SK-N-MC (cell line): ENCODE results near the gene MRPL40.

Experiments
- DNase-seq: peaks from one replicate; pipeline ENCODE4 v3.0.0-alpha.2; 2011; ENCODE audit warnings: low read depth, low spot score
- H3K27ac ChIP-seq: fragments of 200-600 bp; sonication (generic); 2 replicates; pipeline ENCODE4 v1.5.1; 2016; ENCODE audit warnings: mixed run types
- H3K36me3 ChIP-seq: fragments of 200-600 bp; sonication (generic); 2 replicates; pipeline ENCODE4 v1.6.1; 2017; ENCODE audit warnings: antibody characterized with exemption, low read length, mixed read lengths; ENCODE audit not compliant: insufficient read depth
- H3K4me3 ChIP-seq: fragments of 200-600 bp; sonication (generic); 2 replicates; pipeline ENCODE4 v1.5.1; 2016
- H3K9ac ChIP-seq: fragments of 200-600 bp; sonication (generic); 2 replicates; pipeline ENCODE4 v1.8.0; 2017; ENCODE audit warnings: mixed run types, mixed read lengths; ENCODE audit not compliant: insufficient read length
- H3K9me3 ChIP-seq: fragments of 200-600 bp; sonication (generic); 2 replicates; pipeline ENCODE4 v1.6.1; 2017; ENCODE audit warnings: low read depth, mild to moderate bottlenecking, antibody characterized with exemption, low read length, moderate library complexity, mixed read lengths
- EZH2 ChIP-seq: fragments of 200-600 bp; sonication (generic); IDR thresholded peaks from one replicate; pipeline ENCODE4 v1.6.1; 2017; ENCODE audit warnings: antibody characterized with exemption
- FOXP2 ChIP-seq: optimal IDR thresholded peaks from 2 replicates; pipeline ENCODE3; 2011; ENCODE audit warnings: mild to moderate bottlenecking, moderate library complexity; ENCODE audit not compliant: insufficient read depth; ENCODE audit errors: extremely low read length, control extremely low read depth
- POLR2AphosphoS5 ChIP-seq: IDR thresholded peaks from 2 replicates; pipeline ENCODE4 v1.6.1; 2012; ENCODE audit warnings: mild to moderate bottlenecking, low read depth, low read length, borderline replicate concordance

Gene MRPL40

DNA sequence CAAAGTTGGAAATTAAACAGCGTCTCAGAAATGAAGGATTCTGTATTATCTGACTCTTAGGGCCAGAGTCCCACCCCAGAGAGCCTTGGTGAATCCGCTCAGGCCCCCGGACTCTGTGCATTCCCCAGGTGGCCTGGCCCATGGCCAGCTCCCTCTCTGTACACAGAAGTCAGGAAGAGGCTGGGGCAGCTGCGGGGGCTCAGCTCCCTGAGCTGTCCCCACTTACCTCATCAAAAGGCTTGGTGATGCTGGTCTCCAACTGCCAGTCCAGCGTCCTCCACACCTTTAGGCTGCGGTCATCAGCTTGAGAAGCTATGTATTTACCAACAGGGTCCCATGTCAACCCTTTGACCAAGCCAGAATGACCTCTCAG is 35.8 kb upstream of the MRPL40 start:
- TF ChIP-seq FOXP2: no peak
- TF ChIP-seq EZH2: no peak
- TF ChIP-seq POLR2AphosphoS5: no peak
- no peak for DNase-seq
- H3K36me3 ChIP-seq: peaks cover 41% of the 10 kb centered on the region; the same call in 1 of the 2 replicates
- no peaks in the 10 kb centered on the region for H3K9me3 ChIP-seq
- H3K4me3 ChIP-seq: no peak overlapping the region
- H3K9ac ChIP-seq: no peak overlapping the region
- no peak overlapping the region for H3K27ac ChIP-seq

DNA sequence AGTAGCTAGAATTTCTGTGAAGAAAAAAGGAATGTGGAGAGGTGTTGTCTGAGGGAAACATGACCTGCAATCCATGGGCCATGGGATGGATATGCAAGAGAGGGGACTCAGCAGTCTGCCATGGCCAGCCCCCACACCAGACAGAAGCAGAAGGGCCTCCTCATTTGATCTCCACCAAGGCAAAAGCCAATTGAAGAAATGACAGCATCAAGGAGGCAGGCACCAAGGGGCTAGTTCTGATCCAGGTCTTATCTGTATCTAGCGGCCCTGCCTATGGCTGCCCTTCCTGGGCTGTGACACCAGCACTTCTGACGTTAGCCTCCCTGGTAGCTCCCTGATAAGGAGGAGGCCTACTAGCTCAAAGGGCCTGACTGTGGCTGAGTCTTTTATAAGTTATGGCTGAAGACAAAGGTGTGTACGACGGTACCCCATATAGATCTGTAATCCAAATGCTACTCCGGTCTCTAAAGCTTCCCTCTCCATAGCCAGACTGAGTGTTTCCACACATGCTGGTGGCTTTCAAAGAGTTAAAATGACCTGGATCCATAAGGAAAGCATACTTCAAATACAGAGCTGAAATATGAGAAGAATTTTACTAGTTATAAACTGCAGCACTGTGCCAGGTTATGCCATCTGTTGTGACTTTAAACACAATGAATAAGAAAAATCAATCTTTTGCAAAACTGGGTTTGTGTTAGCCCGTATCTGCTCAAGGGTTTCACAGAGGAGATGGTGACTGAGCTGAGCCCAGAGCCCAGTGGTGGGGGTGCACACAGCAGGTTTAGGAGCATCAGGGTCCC is 35.2 kb upstream of the MRPL40 start:
- no peaks in the 10 kb centered on the region for H3K9me3 ChIP-seq
- TF ChIP-seq EZH2: no peak
- TF ChIP-seq FOXP2: no peak
- TF ChIP-seq POLR2AphosphoS5: no peak
- H3K36me3 ChIP-seq: peaks cover 36% of the 10 kb centered on the region; the same call in 1 of the 2 replicates
- no peak for DNase-seq
- no peak overlapping the region for H3K27ac ChIP-seq
- H3K9ac ChIP-seq: no peak overlapping the region
- H3K4me3 ChIP-seq: no peak overlapping the region

- no peak for DNase-seq
- Histone ChIP-seq H3K9me3 (no peaks in the 10 kb centered on the region), H3K36me3 (peaks cover 30% of the 10 kb centered on the region; the same call in 1 of the 2 replicates), H3K9ac (no peak overlapping the region), H3K27ac (no peak overlapping the region), H3K4me3 (no peak overlapping the region)
- TF ChIP-seq FOXP2: no peak
- no peak for TF ChIP-seq POLR2AphosphoS5
- no peak for TF ChIP-seq EZH2
Observed at GRCh38 chr22:19397734-19398104, 34.6 kb upstream of the MRPL40 start.

GRCh38 chr22:19398206-19398605 is 34.1 kb upstream of the MRPL40 start:
- no peak for DNase-seq
- H3K27ac ChIP-seq: no peak overlapping the region
- no peak overlapping the region for H3K9ac ChIP-seq
- TF ChIP-seq FOXP2: no peak
- TF ChIP-seq EZH2: no peak
- TF ChIP-seq POLR2AphosphoS5: no peak
- H3K4me3 ChIP-seq: no peak overlapping the region
- peaks cover 28% of the 10 kb centered on the region; the same call in 1 of the 2 replicates for H3K36me3 ChIP-seq
- H3K9me3 ChIP-seq: no peaks in the 10 kb centered on the region

DNA sequence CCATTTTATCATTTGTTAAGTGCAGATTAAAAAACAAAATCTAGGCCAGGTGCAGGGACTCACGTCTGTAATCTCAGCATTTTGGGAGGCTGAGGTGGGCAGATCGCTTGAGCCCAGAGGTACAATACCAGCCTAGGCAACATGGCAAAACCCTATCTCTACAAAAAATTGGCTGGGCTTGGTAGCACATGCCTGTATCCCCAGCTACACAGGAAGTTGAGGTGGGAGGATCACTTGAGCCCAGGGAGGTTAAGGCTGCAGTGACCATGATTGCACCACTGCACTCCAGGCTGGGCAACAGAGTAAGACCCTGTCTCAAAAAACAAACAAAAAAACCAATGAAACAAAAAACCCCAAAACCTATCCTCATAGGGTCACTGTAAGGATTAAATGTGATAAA is 33.7 kb upstream of the MRPL40 start:
- Histone ChIP-seq H3K4me3 (no peak overlapping the region), H3K9ac (no peak overlapping the region)

DNA sequence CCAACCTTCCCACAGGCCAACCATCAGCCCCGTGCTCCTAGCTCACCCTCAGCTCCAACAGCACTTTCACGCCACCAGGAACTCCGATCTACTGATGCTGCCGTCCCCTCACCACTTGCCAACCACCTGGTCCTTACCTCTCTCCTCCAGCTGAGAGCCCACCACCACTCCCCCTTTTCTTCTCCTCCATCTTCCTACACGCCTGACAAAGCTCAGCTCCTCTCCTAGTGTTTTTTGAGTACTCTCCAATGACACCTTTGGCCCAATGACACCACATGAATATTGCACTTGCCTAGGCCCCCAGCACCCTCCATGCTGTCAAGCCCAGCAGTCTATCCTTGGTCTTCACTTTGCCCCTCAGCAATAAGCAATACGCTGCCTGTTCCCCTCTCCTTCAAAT is 31.5 kb upstream of the MRPL40 start:
- DNase-seq: no peak
- Histone ChIP-seq H3K4me3 (no peak overlapping the region), H3K9me3 (no peaks in the 10 kb centered on the region), H3K27ac (no peak overlapping the region), H3K9ac (no peak overlapping the region), H3K36me3 (peaks cover 20% of the 10 kb centered on the region; the same call in 1 of the 2 replicates)
- no peak for TF ChIP-seq EZH2
- TF ChIP-seq POLR2AphosphoS5: no peak
- no peak for TF ChIP-seq FOXP2

More for the DNA sequence above, 33.7 kb upstream of the MRPL40 start:
- no peaks in the 10 kb centered on the region for H3K9me3 ChIP-seq
- no peak for DNase-seq
- peaks cover 26% of the 10 kb centered on the region; the same call in 1 of the 2 replicates for H3K36me3 ChIP-seq
- TF ChIP-seq EZH2: no peak
- no peak for TF ChIP-seq FOXP2
- H3K27ac ChIP-seq: no peak overlapping the region

GRCh38 chr22:19401483-19401882 is 30.9 kb upstream of the MRPL40 start:
- H3K36me3 ChIP-seq: peaks cover 25% of the 10 kb centered on the region; the same call in 1 of the 2 replicates
- no peak overlapping the region for H3K27ac ChIP-seq
- no peak for DNase-seq
- TF ChIP-seq FOXP2: no peak
- no peak for TF ChIP-seq POLR2AphosphoS5
- no peak for TF ChIP-seq EZH2
- no peak overlapping the region for H3K4me3 ChIP-seq
- no peaks in the 10 kb centered on the region for H3K9me3 ChIP-seq
- H3K9ac ChIP-seq: no peak overlapping the region

DNA sequence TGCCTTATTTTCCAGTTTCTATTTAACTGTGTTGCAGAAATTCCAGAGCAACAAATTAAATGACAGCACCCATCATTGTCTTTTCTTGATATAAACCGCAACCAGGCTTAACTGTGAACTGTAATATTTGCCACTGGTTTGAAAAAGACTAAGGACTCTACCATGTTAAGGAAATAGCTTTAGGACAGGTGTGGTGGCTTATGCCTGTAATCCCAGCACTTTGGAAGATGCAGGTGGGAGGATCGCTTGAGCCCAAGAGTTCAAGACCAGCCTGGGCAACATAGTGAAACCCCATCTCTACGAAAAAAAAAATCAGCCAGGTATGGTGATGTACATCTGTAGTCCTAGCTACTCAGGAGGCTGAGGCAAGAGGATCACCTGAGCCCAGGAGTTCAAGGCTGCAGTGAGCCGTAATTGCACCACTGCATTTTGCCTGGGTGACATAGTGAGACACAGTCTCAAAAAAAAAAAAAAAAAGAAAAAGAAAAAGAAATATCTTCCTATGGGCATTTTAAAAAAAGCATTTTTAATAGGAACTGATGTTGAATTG is 29.6 kb upstream of the MRPL40 start:
- no peak overlapping the region for H3K4me3 ChIP-seq
- no peak for TF ChIP-seq FOXP2
- TF ChIP-seq EZH2: no peak
- TF ChIP-seq POLR2AphosphoS5: no peak
- no peak overlapping the region for H3K9ac ChIP-seq
- H3K9me3 ChIP-seq: no peaks in the 10 kb centered on the region
- no peak for DNase-seq
- no peak overlapping the region for H3K27ac ChIP-seq
- peaks cover 27% of the 10 kb centered on the region; the same call in 1 of the 2 replicates for H3K36me3 ChIP-seq

GRCh38 chr22:19404676-19405075 is 27.7 kb upstream of the MRPL40 start:
- Histone ChIP-seq H3K9ac (no peak overlapping the region), H3K27ac (no peak overlapping the region), H3K4me3 (no peak overlapping the region), H3K36me3 (peaks cover 36% of the 10 kb centered on the region; the same call in 1 of the 2 replicates), H3K9me3 (no peaks in the 10 kb centered on the region)
- no peak for TF ChIP-seq EZH2
- no peak for TF ChIP-seq POLR2AphosphoS5
- TF ChIP-seq FOXP2: no peak
- DNase-seq: no peak

- Histone ChIP-seq H3K36me3 (peaks cover 36% of the 10 kb centered on the region; the same call in 1 of the 2 replicates), H3K4me3 (no peak overlapping the region), H3K27ac (no peak overlapping the region), H3K9ac (no peak overlapping the region), H3K9me3 (no peaks in the 10 kb centered on the region)
- DNase-seq: no peak
- TF ChIP-seq POLR2AphosphoS5 (no peak), EZH2 (no peak), FOXP2 (no peak)
Observed at GRCh38 chr22:19405133-19405532, 27.2 kb upstream of the MRPL40 start.
